ENCODE results near the gene XPOT. TPM values are rescaled to one million over a fixed set of nuclear protein-coding genes. Genes with fewer than 3 reads are reported as not detected.

The XPOT gene
- total RNA-seq, 1 experiment from 2014 or later: 130 TPM

GRCh38 chr12:64476844-64477243, 72.7 kb downstream of the XPOT start:
- H4K91ac ChIP-seq (ENCODE audit: insufficient read length, low read depth, low read length): no peak overlapping the region
- H3K4me1 Mint-ChIP-seq: no peaks in the 10 kb centered on the region

More at GRCh38 chr12:64476844-64477243, 72.7 kb downstream of the XPOT start:
- no peak for DNase-seq
- Histone ChIP-seq H3T11ph (ENCODE audit: low read length) (no peak overlapping the region), H3K4me2 (ENCODE audit: insufficient read depth, insufficient read length, low read length) (no peak overlapping the region), H2AFZ (ENCODE audit: low read length) (no peak overlapping the region), H3K27ac (ENCODE audit: insufficient read length, low read depth, low read length) (no peak overlapping the region), H2BK15ac (ENCODE audit: low read depth, low read length) (no peak overlapping the region), H3K18ac (ENCODE audit: insufficient read length, low read depth, low read length) (no peak overlapping the region), H4K5ac (ENCODE audit: insufficient read length, low read depth, low read length) (no peak overlapping the region), H2BK5ac (ENCODE audit: insufficient read length, low read length) (no peak overlapping the region), H3K27me3 (ENCODE audit: insufficient read depth, low read length) (no peaks in the 10 kb centered on the region), H2AK5ac (ENCODE audit: insufficient read length, low read length) (no peak overlapping the region), H3K79me1 (ENCODE audit: insufficient read depth, low read depth, low read length, poor library complexity, severe bottlenecking) (no peaks in the 10 kb centered on the region), H3K14ac (ENCODE audit: insufficient read depth, low read length) (no peak overlapping the region), H3K4me1 (ENCODE audit: insufficient read depth, low read length) (no peaks in the 10 kb centered on the region), H3K56ac (ENCODE audit: insufficient read length, low read depth, low read length) (no peak overlapping the region), H2BK120ac (ENCODE audit: low read depth, low read length, poor library complexity, severe bottlenecking) (no peak overlapping the region), H3K4ac (ENCODE audit: low read depth, low read length) (no peak overlapping the region), H4K20me1 (ENCODE audit: control insufficient read depth, insufficient read depth, insufficient read length) (no peaks in the 10 kb centered on the region), H3K79me2 (ENCODE audit: insufficient read depth, low read length) (no peaks in the 10 kb centered on the region; the same call in 1 of the 2 replicates), H2BK20ac (ENCODE audit: low read depth, low read length, poor library complexity, severe bottlenecking) (no peak overlapping the region), H3K23ac (ENCODE audit: insufficient read length, low read depth, low read length) (no peak overlapping the region), H3K23me2 (ENCODE audit: insufficient read length, low read depth, low read length, poor library complexity, severe bottlenecking) (no peaks in the 10 kb centered on the region), H3K9ac (ENCODE audit: extremely low read depth, insufficient read length, low read length) (no peak overlapping the region), H3K9me3 (ENCODE audit: control insufficient read depth, low read depth, low read length) (peaks cover 5% of the 10 kb centered on the region), H2BK12ac (ENCODE audit: insufficient read length, low read depth, low read length) (no peak overlapping the region), H4K8ac (replicated peaks; ENCODE audit: insufficient read length, low read depth, low read length) (no peak overlapping the region)
- H3K27ac Mint-ChIP-seq: no peak overlapping the region
- H3K27me3 Mint-ChIP-seq (ENCODE audit: low read depth): no peaks in the 10 kb centered on the region
- H3K4me3 Mint-ChIP-seq: no peak overlapping the region
- TF ChIP-seq, protein P1, sequence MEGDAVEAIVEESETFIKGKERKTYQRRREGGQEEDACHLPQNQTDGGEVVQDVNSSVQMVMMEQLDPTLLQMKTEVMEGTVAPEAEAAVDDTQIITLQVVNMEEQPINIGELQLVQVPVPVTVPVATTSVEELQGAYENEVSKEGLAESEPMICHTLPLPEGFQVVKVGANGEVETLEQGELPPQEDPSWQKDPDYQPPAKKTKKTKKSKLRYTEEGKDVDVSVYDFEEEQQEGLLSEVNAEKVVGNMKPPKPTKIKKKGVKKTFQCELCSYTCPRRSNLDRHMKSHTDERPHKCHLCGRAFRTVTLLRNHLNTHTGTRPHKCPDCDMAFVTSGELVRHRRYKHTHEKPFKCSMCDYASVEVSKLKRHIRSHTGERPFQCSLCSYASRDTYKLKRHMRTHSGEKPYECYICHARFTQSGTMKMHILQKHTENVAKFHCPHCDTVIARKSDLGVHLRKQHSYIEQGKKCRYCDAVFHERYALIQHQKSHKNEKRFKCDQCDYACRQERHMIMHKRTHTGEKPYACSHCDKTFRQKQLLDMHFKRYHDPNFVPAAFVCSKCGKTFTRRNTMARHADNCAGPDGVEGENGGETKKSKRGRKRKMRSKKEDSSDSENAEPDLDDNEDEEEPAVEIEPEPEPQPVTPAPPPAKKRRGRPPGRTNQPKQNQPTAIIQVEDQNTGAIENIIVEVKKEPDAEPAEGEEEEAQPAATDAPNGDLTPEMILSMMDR (conservative IDR thresholded peaks at IDR 0.05): no peak
- peaks cover 45 to 64% (median 55%) of the 10 kb centered on the region in 3 experiments for H3K36me3 Mint-ChIP-seq (ENCODE audit: insufficient read depth in 1 of 3, low read depth in 3 of 3)
- no CpG with 5 or more reads among the region's 2 CpGs for WGBS (ENCODE audit: extremely low coverage, insufficient read length, low lambda C conversion rate)
- H3K9me3 Mint-ChIP-seq: peaks cover 19 to 22% of the 10 kb centered on the region in 2 experiments
